D721Med (cell line): ENCODE results near the gene GNAL.

Experiments
- DNase-seq: peaks from one replicate; pipeline ENCODE4 v3.0.0; 2011; ENCODE audit warnings: low spot score; ENCODE audit not compliant: insufficient read length
- FAIRE-seq: peaks from 2 replicates; lab custom pipeline; 2011; peaks lifted over from hg19 to GRCh38; lab: Jason Lieb, UNC
- CTCF ChIP-seq: IDR thresholded peaks from 2 replicates; pipeline ENCODE4 v1.5.1; 2012; ENCODE audit warnings: mild to moderate bottlenecking, control low read depth; ENCODE audit not compliant: insufficient read depth; ENCODE audit errors: missing control alignments

GNAL gene

DNA sequence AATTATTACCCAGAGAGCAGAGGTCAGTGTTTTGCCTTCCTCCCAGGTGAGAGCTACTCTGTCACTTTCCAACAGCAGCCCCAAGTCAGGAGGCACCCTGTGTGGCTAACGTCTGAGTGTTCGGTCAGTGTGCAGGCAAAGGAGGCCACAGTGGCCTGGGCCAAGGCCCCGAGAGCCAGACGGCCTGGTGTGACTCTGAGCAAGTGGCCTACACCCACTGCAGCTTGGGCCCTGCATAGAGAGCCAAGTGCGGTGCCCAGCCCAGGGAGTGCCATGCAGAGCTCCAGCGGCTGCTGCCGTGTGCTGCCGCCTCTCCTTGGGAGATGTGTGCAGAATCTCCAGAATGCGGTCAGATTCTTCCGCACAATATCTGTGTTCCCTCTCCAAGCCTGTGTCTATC is 70.4 kb downstream of the GNAL start:
- TF ChIP-seq CTCF = no peak
- DNase-seq = no peak
- no peak for FAIRE-seq

- no peak for FAIRE-seq
- DNase-seq = no peak
- no peak for TF ChIP-seq CTCF
These were observed 71.6 kb downstream of the GNAL start for GRCh38 chr18:11760498-11761167.

DNA sequence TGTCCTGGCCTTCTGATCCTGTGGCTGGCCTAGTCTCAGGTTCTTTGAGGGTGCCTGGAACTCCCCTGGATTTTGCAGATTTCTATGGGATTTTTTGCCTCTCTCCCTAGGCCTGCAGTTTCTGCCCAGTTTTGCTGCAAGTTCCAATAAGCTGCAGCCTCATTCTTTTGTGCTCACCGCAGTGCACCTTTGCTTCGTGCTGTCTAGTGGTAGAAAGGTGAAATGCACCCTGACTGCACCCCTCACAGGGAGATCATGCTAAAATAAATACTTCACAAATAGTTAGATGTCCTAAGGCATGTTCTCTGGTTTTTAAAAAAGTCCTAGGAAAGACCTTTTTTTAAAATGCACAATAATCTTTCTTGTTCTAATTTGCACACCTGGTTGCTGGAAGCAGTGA is 72.5 kb downstream of the GNAL start:
- TF ChIP-seq CTCF = no peak
- DNase-seq (no peak), FAIRE-seq (no peak)

GRCh38 chr18:11762429-11762828 is 73.4 kb downstream of the GNAL start:
- FAIRE-seq (no peak), DNase-seq (no peak)
- no peak for TF ChIP-seq CTCF

DNA sequence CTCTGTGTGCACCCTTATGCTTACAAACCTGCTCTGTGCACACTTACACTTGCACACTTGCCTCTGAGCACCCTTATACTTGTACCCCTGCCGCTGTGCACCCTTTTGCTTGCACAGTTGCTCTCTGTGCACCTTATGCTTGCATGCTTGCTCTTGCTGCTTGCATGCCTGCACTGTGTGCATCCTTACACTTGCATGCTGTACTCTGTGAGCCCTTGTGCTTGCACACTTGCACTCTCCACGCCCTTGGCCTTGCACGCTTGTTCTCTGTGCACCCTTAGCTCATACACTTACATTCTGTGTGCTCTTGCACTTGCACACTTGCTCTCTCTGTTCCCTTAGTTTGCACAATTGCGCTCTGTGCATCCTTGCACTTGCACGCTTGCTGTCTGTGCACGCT is 78.3 kb downstream of the GNAL start:
- FAIRE-seq (no peak), DNase-seq (no peak)
- TF ChIP-seq CTCF = no peak

DNA sequence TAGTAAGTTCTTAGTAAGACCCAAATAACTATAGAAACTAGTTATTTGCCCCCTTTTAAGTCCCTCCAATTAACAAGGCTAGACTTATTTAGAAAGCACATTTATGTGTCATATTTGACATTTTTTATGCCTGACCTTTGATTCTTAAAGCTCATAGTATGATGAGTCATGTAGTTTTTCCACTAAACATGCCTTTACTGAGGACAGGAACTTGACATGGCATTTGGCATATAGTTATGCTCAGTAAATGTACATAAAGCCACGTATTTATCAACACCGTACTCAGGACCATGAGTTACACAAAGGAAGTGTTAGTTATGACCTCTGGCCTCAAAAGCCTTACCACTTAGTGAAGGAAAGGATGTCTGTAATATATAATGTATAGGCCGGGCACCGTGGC is 78.9 kb downstream of the GNAL start:
- FAIRE-seq (no peak), DNase-seq (no peak)

More for the DNA sequence above, 78.9 kb downstream of the GNAL start:
- no peak for TF ChIP-seq CTCF
